Panc1 (cell line): ENCODE results near the gene MRPL38.

ENCODE experiments used
- SIN3A ChIP-seq: IDR thresholded peaks from 2 replicates; pipeline ENCODE4 v1.6.1; 2012; ENCODE audit warnings: low read depth, mild to moderate bottlenecking, low read length, moderate library complexity, borderline replicate concordance; ENCODE audit not compliant: insufficient read depth
- TCF7L2 ChIP-seq: IDR thresholded peaks from 2 replicates; pipeline ENCODE4 v1.6.1; 2011; ENCODE audit warnings: mild to moderate bottlenecking, low read depth, low read length, inconsistent platforms
- TF ChIP-seq, protein P1 (sequence below): fragments of 450-650 bp; IDR thresholded peaks from 2 replicates; pipeline ENCODE4 v1.5.1; 2017; ENCODE audit warnings: mild to moderate bottlenecking
- TF ChIP-seq, protein P2 (sequence below), 2 experiments: IDR thresholded peaks; 2 replicates each; pipeline ENCODE4 v1.6.1; 2011 to 2012; ENCODE audit warnings: low read depth in 2 of 2, control low read depth in 1 of 2, low read length in 1 of 2, mild to moderate bottlenecking in 1 of 2, moderate library complexity in 1 of 2; ENCODE audit not compliant: insufficient read depth in 1 of 2

DNA sequence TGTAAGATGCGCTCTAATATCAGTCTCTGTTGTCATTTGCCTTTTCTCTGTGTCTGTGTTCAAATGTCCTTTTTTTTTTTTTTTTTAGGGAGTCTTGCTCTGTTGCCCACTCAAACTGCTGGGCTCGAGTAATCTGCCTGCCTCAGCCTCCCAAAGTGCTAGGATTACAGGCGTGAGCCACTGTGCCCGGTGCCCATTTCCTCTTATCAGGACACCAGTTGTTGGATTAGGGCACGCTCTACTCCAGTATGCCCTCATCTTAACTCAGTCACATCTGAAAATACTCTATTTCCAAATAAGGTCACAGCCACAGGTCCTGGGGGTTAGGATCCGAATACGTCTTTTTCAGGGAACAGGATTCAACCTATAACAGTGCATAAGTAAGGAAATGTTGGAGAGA, 24.4 kb downstream of the MRPL38 start:
- TF ChIP-seq, protein P1, sequence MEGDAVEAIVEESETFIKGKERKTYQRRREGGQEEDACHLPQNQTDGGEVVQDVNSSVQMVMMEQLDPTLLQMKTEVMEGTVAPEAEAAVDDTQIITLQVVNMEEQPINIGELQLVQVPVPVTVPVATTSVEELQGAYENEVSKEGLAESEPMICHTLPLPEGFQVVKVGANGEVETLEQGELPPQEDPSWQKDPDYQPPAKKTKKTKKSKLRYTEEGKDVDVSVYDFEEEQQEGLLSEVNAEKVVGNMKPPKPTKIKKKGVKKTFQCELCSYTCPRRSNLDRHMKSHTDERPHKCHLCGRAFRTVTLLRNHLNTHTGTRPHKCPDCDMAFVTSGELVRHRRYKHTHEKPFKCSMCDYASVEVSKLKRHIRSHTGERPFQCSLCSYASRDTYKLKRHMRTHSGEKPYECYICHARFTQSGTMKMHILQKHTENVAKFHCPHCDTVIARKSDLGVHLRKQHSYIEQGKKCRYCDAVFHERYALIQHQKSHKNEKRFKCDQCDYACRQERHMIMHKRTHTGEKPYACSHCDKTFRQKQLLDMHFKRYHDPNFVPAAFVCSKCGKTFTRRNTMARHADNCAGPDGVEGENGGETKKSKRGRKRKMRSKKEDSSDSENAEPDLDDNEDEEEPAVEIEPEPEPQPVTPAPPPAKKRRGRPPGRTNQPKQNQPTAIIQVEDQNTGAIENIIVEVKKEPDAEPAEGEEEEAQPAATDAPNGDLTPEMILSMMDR = no peak
- TF ChIP-seq SIN3A (no peak), TCF7L2 (no peak)
- TF ChIP-seq, protein P2, sequence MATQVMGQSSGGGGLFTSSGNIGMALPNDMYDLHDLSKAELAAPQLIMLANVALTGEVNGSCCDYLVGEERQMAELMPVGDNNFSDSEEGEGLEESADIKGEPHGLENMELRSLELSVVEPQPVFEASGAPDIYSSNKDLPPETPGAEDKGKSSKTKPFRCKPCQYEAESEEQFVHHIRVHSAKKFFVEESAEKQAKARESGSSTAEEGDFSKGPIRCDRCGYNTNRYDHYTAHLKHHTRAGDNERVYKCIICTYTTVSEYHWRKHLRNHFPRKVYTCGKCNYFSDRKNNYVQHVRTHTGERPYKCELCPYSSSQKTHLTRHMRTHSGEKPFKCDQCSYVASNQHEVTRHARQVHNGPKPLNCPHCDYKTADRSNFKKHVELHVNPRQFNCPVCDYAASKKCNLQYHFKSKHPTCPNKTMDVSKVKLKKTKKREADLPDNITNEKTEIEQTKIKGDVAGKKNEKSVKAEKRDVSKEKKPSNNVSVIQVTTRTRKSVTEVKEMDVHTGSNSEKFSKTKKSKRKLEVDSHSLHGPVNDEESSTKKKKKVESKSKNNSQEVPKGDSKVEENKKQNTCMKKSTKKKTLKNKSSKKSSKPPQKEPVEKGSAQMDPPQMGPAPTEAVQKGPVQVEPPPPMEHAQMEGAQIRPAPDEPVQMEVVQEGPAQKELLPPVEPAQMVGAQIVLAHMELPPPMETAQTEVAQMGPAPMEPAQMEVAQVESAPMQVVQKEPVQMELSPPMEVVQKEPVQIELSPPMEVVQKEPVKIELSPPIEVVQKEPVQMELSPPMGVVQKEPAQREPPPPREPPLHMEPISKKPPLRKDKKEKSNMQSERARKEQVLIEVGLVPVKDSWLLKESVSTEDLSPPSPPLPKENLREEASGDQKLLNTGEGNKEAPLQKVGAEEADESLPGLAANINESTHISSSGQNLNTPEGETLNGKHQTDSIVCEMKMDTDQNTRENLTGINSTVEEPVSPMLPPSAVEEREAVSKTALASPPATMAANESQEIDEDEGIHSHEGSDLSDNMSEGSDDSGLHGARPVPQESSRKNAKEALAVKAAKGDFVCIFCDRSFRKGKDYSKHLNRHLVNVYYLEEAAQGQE (IDR thresholded peaks at IDR 0.05; ENCODE audit: insufficient read depth in 1 of 2, low read depth in 2 of 2, low read length in 1 of 2) = no peak
